OCI-LY3 (cell line): ENCODE results near the gene CYB561A3.

Source experiments
- CTCF ChIP-seq: fragments of 200-600, 300-600 bp; sonication (generic); IDR thresholded peaks from 2 replicates; pipeline ENCODE4 v1.5.1; 2014; ENCODE audit warnings: antibody characterized with exemption, low read length, low read depth
- EZH2phosphoT487 ChIP-seq: fragments of 200-600 bp; shearing (Covaris generic); IDR thresholded peaks from 2 replicates; pipeline ENCODE4 v1.6.1; 2018; ENCODE audit warnings: antibody characterized with exemption, mixed run types, low read depth

DNA sequence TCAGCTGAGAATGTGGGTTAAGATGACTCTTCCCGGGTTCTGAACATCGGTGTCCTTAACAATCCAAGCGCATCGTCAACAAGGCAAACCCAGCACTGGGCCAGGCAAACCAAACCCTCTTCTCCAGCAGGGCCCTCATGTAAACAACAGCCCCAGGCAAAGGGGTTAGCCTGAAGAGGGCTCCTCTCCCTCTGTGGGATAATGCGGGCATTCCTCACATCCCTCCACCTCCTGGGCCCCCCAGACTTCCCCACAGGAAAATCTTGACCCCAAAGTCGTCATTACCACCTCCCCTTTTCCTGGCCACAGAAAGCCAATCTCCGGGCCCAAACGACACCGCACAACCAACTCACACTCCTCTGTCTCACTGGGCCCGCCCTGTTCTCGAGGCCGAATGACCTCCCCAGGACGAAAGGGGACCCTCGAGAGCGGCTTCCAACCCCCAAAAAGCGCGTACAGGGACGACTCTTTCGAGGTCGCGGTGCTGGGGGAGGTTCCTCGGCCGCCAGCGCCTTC, 29.3 kb downstream of the CYB561A3 start:
- TF ChIP-seq CTCF (no peak), EZH2phosphoT487 (no peak)
